Measurements from ENCODE around the gene CRISP2.

Gene CRISP2

DNA sequence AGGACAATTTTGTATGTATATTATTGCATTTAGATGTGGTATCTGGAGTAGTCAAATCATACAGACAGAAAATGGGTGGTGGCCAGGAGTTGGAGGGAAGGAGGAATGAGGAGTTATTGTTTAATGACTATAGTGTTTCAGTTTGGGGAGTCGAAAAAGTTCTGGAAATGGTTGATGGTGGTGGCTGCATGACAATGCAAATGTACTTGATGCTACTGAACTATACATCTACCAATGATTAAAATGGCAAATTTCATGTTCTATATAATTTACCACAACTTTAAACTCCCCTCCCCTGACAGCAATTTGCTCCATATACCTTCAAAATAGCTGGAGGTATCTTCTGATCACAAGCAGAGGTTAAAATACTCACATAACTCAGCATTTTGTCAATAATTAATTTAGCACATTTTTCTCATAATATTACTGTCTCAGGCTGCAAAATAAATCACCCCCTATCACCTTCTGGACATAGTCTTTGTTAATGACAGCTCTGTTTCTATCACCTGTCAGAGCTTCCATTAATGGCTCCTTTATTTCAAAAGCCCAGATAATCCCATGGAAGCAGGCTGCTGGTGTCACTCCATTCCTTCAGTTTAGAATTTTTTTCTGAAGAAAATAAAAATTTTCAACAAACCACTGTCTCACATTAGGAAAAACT is 51.0 kb downstream of the CRISP2 start:
- DNase-seq (ENCODE audit: low spot score) = no peak

DNA sequence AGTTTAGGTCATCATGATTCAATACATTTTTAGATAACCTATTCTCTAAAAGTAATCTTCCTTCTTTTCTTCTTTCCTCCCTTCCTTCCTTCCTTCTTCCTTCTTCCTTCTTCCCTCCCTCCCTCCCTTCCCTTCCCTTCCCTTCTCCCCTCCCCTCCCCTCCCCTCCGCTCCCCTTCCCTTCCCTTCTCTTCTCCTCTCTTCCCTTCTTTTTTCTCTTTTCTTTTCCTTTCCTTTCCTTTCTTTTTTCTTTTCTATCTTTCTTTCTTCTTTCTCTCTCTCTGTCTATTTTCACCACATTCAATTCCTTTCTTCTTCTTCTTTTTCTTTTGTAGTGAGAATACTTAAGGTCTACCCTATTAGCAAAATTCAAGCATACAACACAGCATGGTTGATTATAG is 59.4 kb downstream of the CRISP2 start:
- DNase-seq (ENCODE audit: low spot score) = no peak

DNA sequence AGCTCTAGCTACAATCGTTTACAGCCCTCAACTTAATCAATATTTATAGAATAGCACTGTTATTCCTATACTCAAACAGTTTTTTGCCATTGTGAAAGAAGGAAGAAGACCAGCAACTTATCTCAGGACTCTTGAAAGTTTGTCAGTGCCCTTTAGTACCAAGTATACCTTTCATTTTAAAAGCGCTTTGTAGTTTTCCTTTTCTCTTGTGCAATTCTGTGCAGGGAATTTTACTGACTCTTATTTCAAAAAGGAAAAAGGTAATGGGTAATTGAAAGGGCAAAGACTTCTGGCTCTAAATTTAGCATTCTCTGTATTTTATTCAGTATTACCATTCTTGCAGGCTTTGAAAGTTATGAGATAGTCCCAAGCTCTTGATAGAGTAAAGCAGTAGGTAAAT is 59.9 kb downstream of the CRISP2 start:
- DNase-seq (ENCODE audit: low spot score) = no peak

DNA sequence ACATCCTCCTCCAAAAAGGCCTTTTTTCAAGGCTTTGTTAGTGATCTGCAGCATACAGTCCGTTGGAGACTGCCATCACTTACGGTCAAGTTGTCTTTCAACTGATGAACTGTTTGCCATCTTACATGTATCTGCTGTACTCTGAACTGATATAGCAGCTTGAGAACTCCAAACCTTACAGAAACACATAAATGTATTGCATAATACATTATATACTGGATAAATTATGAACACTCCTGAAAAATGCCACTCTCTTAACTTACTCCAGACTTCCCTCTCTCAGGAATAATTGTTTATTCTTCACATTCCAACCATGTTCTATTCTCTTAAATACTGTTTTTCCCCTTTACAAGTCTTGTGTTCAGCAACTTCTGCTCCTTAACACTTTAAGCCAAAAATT is 62.1 kb downstream of the CRISP2 start:
- DNase-seq (ENCODE audit: low spot score) = no peak

DNA sequence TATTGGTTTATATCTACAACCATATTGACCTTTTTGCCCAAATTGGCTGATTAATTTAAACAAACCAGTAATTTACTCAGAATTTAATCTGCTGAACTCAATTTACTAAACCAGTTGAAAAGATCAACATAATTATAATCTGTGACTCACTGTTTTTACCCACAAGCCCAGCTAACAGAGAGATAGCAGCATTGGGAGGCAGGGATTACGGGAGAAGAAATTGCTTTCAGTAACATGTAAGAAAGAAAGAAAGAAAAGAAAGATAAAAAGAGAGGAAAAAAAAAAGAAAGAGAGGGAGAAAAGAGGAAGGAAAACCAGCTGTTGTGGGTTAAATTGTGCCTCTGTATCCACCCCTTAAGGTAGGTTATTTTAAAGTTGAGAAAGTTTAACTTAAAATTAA is 63.4 kb downstream of the CRISP2 start:
- no peak for DNase-seq (ENCODE audit: low spot score)

DNA sequence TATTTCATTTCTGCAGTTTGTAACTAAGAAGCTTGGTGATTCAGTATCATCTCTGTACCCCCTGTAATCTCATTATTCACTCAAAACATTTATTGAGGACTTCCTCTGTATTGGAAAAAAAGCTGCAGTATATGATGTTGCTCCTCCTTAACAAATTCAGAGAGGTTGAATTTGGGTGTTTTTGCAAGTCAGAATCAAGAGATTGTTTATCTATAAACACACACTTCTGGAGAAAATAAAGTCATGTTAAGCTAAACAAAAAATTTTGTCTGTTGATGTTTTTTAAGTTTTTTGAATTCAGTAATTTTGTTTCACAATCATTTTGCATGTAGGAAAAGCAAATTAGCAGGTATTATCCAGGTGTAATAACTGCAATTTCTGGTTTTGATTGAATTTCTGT is 65.3 kb downstream of the CRISP2 start:
- DNase-seq (ENCODE audit: low spot score) = no peak

DNA sequence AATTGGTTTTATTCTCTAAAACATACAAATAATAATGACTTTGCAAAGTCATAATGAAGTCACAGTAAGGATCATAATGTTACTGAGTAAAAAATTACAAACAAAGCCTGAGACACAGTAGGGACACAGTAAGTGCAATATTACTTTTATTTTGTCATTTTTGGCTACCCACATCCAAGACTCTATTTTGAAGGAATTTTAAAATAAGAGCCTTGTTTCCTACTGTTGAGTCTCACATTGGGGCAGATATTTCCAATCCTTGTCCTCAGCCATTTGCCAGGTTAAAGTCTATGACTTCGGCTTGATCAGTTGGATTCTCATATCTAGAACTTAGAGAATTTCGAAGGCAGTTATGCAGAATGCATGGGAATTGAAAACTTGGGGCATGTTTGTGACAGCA is 65.9 kb downstream of the CRISP2 start:
- DNase-seq (ENCODE audit: low spot score) = no peak

DNA sequence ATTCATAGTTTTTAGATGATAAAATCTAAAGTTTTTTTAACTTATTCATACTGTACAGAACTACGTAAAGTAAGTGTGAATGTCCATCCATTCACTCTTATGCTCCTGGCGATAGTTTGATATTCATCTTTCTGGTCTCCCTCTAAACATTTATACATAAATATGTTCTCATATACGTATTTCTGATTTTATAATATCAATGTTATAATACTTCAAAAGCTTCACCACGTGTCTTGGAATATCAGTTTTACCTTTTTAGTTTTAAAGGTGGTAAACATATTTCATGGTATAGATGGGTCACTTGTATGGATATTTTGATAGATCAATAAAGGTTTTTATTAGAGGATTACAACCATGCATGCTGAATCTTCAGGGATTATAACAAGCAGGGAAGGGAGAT is 66.4 kb downstream of the CRISP2 start:
- no peak for DNase-seq (ENCODE audit: low spot score)

DNA sequence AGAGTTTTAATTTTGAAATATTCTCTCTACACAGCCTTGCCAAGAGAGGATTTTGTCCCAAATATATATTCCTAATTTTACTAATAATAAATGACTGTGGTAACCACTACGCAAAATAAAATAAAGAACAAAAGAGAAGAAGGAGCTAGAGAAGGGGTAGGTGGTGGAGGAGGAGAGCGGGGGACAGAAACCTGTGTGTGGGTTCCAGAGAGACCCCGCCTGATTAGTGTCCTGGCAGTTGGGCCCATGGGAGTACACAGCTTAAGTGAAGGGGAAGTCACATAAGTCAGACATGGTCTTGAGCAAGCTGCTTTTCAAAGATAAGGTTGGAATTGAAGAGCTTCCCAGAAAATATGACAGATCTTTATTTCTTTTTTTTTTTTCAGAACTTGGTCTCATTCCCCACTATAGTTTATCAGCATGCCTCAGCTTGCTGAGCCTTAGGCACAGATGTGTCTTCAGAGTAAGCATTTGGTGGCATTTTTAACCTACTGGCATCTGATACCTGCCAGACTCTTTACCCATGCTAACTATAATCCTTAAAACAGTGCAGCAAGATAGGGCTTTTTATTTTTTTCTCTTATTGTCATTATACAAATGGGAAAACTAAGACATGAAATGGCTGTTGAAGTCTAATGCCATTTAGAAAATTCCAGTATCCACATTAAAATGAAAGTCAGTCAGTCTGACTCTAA is 67.1 kb downstream of the CRISP2 start:
- DNase-seq (ENCODE audit: low spot score) = no peak

DNA sequence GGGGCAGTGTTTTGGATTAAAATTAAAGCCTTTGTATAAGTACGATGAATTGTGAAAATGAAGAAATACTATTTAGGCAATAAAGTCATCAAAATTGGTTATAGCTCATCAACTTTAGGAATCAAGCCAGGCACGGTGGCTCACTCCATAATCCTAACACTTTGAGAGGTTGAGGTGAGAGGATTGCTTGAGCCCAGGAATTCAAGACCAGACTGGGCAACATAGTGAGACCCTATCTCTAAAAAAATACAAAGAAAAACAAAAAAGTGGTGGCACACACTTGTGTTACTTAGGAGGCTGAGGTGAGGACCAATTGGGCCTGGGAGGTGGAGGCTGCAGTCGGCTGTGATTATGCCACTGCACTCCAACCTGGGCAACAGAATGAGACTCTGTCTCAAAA is 68.2 kb downstream of the CRISP2 start:
- no peak for DNase-seq (ENCODE audit: low spot score)

Measured in iPS-NIHi11 (cell line).